GM19455 (cell line): ENCODE data around the gene TPGS1.

ENCODE experiments used
- ATAC-seq: cut with Tn5 transposase; IDR thresholded peaks from one replicate; pipeline ENCODE4 v1.9.1; 2021; ENCODE audit not compliant: unreplicated experiment

The TPGS1 gene

DNA sequence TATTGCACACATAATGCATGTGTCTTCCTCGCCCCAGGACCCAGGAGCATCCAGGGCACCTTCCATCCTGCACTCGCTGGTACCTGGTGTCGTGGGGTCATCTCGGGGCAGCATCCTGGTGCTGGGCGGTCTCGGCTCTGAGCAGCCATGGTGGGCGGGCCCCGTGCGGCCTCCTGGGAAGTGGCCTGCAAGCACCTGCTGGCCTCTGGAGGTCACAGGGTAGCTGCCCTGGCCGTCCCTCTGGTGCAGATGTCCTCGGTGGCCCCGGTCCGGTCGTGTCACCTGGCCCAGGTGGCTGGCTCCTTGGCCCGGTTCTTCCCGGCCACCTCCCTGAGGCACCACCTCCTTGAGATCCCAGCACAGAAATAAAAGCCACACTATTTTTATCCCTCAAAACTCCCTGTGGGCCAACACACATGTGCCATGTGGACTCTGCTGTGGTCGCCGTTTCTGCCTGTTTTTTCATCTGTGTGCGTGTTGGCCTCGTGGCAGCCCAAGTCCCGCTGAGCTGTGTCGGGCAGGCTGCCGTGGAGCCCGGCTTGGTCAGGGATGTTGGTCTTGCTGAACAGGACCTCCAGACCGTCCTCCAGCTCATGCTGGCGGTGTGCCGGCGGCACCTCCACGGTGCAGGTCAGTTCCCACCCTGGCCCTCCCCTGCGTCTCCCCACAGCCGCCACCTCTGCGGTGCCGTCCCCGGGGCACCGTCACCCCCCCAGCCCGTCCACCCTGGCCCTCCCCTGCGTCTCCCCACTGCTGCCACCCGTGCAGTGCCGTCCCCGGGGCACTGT, 31.5 kb downstream of the TPGS1 start:
- ATAC-seq: no peak

DNA sequence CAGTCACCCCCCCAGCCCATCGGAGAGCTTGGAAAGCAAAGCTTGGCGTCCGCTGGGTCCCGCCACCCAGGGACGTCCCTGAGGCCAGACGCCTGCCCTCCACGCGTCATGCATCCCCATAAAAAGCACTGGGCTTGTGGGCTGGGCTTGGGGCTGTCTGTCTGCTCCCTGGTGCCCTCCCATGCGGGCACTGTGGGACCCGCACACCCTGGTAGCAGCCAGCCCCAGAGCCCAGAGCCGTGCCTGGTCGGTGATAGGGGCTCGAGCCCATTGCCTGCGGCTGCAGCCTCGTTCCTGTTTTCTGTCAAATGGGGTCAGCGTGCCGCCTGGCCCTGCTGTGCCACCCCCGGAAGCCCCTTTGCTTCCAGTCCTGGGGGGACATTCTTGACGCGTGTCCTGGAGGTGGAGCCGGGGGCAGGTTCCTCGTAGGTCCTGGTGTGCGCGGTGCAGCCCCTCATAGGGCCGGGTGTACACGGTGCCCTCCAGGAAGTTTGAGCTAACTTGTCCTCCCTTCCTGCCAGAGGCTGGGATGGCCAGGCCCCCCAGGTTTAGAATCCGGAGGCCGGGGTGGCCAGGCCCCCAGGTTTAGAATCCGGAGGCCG, 32.2 kb downstream of the TPGS1 start:
- no peak for ATAC-seq

DNA sequence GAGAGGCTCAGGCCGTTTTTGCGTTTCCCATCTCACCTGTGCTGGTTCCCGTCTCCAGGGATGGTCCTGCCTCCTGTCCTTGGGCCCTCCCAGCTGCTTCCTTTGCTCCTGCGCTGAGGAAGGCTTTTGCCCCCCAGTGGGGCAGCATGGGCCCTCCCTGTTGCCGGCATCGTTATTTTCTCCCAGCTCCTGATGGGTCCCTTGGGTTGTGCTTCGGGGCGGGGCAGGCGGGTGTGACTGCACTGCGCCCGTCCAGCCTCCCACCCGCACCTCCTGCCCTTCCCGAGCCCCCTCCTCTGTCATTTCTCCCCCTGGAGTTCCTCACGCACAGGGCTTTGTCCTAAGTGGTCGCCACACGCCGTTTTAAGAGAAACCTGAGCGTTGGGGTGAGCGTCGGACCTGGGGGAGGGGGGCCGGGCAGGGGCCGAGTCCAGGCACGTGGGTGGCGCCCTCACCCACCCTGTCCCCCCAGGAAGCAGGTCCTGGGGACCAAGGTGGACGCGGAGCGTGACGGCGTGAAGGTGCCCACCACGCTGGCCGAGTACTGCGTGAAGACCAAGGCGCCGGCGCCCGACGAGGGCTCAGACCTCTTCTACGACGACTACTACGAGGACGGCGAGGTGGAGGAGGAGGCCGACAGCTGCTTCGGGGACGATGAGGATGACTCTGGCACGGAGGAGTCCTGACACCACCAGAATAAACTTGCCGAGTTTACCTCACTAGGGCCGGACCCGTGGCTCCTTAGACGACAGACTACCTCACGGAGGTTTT, 33.8 kb downstream of the TPGS1 start:
- no peak for ATAC-seq

DNA sequence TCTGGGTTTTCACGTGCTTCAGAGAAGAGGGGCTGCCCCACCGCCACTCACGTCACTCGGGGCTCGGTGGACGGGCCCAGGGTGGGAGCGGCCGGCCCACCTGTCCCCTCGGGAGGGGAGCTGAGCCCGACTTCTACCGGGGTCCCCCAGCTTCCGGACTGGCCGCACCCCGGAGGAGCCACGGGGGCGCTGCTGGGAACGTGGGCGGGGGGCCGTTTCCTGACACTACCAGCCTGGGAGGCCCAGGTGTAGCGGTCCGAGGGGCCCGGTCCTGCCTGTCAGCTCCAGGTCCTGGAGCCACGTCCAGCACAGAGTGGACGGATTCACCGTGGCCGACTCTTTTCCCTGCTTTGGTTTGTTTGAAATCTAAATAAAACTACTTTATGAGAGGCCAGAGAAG, 34.4 kb downstream of the TPGS1 start:
- ATAC-seq: no peak

DNA sequence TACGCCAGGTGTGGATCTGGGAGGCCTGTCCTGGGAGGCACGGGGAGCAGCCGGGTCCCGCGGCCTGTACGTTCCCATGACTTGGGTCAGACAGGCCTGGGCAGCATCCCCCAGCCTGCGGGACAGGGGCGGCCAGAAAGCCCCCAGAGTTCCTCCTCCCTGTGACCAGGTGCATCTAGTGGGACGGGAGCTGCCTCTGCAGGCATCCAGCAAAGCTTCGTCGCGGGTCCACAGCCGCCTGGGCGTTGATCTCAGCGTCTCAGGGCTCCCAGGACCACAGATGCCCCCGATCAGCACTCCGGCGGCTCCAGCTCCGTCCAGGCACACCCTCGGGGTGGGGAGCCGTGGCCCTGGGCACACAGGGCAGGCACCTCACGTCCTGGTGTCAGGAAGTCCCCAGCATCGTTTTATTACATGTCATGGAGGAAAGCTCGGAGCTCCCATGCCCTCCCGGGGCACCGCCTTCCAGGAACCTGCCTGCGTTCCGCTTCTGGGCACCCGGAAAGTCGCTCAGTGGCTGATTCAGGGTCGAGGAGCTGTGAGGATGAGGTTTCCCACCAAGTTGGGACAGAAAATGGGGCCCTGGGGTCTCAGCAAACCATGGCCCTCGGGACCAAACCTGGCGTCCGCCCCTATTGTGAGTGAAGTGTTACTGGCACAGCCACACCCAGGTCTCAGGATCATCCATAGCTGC, 35.0 kb downstream of the TPGS1 start:
- ATAC-seq: no peak

DNA sequence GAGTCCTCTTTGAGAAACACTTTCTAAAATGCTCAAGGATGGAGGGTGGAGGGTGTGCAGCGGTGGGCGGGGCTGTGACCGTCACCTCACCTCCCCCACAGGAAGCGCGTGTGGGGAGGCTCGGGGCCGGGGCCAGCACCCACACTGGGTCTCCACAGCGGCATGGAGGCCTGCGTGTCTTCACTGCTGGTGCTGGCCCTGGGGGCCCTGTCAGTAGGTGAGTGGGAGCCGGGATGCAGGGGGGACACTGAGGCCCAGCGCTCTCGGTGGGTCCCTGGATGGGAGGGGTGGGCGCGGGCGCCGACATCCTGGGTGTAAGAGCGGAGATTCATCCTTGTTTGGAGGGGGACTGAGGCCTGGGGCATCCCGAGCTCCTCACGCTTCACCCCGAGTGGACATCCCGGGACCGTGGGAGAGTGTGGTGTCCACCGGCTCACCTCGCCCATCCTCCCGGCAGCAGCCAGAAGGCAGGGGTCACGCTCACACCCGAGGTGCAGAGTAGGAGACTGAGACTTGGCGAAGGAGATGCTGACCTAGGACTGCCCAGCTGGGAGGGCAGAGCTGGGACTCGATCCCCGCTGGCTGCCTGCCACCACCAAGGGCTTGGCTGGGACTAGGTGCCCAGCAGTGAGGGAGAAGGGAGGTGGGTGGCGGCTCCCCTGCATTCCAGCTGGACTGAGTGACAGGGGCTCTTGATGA, 36.8 kb downstream of the TPGS1 start, which contains the start of gene GZMM:
Gene GZMM, plus strand, starts transcription at position 144 of the 699 bp plus-strand sequence. Its CDS starts 19 bp downstream, at position 163.
- ATAC-seq: no peak

DNA sequence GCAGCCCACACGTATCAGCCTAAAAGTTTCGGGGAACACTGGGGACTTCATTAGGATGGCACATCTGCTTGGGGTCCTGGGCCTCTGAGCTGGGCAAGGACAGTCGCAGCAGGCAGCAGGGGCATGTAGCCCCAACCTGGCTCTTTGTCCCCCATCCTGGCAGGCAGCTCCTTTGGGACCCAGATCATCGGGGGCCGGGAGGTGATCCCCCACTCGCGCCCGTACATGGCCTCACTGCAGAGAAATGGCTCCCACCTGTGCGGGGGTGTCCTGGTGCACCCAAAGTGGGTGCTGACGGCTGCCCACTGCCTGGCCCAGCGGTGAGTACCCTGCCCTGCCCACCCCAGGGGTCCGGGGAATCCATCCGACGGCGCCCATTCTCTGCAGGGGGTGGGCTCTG, 39.8 kb downstream of the TPGS1 start:
- ATAC-seq: no peak

DNA sequence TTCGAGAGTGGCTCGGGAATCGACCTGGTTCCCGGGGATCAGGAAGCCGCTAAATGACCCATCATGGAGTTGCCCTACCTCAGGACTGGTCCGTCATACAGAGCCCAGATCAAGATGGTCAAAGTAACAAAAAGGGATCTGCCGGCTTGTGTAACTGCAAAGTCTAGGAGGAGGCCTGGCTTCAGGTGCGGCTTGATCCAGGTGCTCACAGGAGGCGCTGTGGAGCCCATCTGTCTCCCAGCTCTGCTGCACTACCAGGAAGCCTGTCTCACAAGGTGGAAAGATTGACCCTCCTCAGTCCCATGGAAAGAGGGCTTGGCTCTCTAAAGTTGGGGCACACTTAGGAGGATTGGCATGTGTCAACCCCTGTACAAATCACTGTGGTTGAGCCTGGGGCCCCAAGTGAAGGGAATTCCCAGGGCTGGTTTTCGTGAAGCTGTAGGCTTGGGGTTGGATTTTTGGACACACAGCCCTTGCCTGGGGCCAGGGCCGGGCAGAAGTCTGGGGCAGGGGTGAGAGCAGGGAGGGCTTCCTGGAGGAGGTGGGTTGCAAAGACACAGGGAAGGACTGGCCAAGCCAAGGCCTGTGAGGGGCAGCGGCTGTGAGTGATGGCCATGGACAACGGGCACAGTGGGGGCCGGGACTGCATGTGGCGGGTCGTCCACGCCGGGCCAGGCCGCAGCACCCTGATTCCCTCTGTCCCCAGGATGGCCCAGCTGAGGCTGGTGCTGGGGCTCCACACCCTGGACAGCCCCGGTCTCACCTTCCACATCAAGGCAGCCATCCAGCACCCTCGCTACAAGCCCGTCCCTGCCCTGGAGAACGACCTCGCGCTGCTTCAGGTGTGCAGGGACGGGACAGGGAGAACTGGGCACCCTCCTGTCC, 40.8 kb downstream of the TPGS1 start:
- no peak for ATAC-seq

DNA sequence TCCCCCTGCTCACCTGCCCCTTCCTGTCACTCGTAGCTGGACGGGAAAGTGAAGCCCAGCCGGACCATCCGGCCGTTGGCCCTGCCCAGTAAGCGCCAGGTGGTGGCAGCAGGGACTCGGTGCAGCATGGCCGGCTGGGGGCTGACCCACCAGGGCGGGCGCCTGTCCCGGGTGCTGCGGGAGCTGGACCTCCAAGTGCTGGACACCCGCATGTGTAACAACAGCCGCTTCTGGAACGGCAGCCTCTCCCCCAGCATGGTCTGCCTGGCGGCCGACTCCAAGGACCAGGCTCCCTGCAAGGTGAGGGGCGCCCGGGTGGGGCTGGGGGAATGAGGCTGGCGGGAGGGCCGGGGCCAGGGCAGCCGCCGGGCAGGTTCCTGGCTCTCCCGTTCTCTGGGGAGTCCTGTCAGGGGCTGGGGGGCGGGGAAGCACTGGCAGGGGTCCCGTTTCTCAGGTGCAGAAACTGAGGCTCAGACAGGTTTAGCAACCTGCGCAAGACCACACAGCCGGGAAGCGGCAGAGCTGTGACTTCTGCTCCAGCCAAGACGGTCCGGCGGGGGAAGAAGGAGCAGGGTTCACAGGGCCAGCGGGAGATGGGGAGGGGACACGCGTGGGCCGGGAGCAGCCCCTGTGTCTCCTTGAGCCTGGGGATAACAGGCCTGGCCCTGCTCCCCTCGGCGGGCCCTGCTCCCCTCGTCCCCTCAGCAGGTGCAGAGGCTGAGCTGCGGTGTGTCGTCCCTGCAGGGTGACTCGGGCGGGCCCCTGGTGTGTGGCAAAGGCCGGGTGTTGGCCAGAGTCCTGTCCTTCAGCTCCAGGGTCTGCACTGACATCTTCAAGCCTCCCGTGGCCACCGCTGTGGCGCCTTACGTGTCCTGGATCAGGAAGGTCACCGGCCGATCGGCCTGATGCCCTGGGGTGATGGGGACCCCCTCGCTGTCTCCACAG, 41.9 kb downstream of the TPGS1 start:
- ATAC-seq: no peak

DNA sequence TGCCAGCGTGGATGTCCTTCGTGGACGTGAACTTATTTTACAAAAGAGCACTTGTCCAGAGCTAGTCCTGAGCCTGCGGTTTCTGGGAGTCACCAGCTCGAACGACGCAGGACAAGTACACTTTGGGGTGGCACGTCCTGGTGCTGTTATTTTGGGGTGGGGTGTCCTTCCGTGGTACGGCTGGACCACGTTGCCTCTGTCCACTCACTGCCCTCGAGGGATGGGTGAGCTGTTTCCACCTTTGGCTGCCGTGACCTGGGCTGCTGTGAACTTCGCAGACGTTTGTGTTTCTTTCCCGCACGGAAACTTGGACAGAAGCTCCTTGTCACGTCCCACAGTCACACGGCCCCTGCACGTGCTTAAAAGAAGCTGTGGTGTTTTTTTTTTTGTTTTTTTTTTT, 47.5 kb downstream of the TPGS1 start:
- no peak for ATAC-seq

DNA sequence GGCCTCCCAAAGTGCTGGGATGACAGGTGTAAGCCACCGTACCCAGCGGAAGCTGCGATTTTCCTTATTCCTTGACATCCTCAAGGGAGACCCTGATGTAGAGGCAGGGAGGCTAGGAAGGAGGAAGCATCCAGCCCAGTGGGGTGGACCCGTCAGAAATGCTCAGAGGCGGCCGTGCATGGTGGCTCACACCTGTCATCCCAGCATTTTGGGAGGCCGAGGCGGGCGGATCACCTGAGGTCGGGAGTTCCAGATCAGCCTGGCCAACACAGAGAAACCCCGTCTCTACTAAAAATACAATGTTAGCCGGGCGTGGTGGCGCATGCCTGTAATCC, 48.1 kb downstream of the TPGS1 start:
- ATAC-seq: no peak

DNA sequence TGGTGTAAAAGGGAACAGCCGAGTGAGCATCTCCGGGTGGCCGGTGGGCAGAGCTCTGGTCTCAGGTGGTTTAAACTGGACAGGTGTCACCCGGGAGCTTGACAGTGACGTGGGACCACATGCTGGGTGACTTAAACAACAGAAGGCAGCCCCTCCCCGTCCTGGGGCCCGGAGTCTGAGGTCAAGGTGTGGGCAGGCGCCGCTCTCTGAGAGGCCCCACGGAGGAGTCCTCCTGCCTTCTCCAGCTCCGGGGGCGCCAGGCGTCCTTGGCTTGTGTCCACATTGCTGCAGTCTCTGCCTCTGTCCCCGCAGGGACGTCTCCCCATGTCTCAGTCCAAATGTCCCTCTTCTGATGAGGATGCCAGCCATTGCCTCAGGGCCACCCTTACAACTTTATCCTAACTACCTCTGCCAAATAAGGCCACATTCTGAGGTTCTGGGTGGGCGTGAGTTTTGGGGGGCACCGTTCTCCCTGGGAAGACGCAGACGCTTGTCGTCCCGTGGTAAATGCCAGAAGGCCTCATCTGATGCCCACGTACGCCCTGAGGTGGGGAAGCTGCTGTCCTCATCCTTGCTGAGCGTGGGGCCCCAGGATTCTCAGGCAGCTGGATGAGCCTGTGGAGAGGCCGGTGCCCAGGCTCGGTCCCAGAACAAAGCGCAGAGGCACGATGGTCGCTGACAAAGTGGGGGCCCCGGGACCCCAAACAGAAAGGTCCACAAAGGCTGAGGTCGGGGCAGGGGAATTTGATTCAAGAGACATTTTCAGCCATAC, 49.5 kb downstream of the TPGS1 start:
- no peak for ATAC-seq

DNA sequence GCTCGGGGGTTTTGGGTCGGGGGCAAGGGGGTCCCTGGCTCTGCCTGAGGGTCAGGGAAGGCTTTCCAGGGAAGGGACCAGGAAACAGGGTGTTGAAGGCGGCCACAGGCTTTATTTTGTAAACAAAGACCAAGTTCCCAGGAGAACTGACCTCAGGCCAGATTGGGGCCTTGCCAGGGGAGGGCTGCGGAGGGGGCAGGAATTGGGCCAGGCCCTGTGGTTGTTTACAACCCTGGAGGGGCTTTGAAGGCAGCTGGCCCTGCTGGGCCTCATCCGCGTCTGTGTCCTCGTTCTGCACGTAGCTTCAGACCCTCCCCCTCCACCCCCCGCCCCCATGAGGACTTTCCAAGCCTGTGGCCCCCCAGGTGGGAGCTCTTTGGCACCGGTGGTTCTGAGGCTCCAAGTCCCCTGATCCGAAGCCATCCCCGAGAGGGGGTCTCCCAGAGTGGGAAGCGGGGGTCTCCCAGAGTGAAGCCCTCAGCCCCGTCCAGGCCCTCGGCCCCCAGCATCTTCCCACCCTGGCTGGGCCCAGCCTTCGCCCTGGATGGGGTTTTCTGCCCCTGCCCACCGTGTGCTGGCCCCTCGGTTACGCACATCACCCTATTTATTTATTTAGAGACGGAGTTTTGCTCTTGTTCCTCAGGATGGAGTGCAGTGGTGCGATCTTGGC, 51.6 kb downstream of the TPGS1 start:
- no peak for ATAC-seq

DNA sequence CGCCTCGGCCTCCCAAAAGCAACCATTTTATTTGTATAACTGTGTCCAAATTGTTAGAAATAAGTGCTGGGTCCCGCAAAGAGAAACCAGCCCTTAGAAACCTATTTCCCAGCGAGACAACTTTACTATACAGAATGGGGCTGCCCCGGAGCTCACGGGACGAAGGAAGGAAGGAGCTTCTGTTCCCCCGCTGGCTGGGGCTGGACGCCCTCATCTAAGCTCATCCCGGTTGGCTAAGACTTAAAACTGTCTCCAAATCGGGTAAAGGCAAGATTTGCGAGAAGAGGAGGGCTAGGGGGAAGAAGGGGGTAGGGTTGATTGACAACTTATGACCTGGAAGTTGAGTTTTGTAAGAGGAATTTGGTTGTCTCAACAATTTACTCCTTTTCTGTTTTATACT, 52.8 kb downstream of the TPGS1 start:
- ATAC-seq: no peak

DNA sequence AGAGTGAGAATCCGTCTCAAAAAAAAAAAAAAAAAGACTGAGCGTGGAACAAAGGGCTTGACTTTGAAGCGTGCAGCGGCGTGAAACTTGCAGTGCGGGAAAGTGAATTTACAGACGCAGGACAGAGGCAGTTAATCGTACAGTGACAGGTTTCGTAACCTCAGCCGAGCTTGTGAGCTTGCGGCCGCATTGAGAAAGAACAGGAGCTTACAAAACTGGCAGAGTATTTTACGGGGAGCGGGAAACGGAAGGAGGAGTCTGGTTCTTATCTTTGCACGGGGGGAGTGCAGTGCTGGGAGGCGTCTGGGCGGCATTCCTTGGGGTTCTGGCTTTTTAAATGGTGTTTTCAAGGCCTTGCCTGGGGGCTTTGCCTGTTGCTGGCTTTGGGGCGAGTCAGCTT, 59.1 kb downstream of the TPGS1 start:
- ATAC-seq: no peak

DNA sequence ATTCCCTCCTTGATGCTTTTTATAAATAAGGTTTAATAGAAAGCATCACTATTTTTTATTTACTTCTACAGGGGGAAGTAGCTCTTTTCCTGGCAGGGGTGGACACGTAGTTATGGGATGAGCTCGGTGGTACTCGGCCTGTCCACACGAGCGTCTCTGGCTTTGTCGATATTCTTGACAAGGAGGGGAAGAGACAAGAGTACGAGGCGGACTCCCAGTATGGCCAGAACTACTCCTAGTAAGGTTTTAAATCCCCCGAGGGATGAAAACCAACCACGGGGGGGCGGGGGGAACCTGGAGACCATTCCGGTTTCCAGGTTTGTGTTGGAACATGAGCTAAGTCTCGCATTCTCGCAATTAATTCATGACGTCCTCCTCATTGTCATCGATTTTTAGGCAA, 59.5 kb downstream of the TPGS1 start:
- no peak for ATAC-seq

DNA sequence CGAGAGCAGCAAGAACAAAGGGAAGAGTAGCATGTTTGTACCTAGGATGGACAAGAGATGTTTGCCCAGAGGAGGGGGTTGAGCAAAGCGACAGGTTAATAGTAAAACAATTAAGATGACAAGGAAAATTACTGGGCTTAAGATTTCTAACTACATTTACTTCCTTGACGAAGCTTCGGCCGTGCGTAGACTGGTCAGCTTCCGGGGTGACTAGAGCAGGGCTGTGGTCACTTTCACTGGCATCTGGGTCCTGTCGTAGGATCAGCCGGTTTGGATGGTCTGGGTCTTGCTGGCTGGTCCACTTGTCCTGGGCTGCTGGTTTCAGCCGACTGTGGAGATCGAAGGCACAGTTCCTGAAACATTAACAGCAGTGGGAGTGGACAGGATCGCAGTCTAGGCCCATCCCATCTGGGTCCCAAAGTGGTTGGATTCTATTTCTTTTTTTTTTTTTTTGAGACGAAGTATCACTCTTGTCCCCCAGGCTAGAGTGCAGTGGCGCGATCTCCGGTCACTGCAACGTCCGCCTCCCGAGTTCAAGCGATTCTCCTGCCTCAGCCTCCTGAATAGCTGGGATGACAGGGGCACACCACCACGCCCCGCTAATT, 60.1 kb downstream of the TPGS1 start:
- no peak for ATAC-seq
